SK-N-SH treated with all-trans-retinoic acid at 6 μM for 48 hours (cell line): ENCODE measurements around the gene SMYD4.
A peak's percentile ranks its signal among the peaks of the same experiment; 100 is the strongest.

ENCODE experiments used
- ATAC-seq: fragments of 200-7000 bp; cut with Tn5 transposase; 3 replicates; pipeline ENCODE4 v1.9.1; 2020; ENCODE audit warnings: mild to moderate bottlenecking, moderate library complexity
- ARNTL ChIP-seq: fragments of 450-650 bp; formaldehyde crosslinking; IDR thresholded peaks from 2 replicates; pipeline ENCODE4 v1.5.0; 2020; ENCODE audit warnings: low read depth, mild to moderate bottlenecking, moderate library complexity, borderline replicate concordance
- BACH2 ChIP-seq: fragments of 250-450 bp; sonication (Bioruptor Pico); IDR thresholded peaks from 2 replicates; pipeline ENCODE4 v1.9.0; 2021; ENCODE audit warnings: mild to moderate bottlenecking, borderline replicate concordance
- CREB5 ChIP-seq: fragments of 250-450 bp; sonication (Bioruptor Pico); IDR thresholded peaks from 2 replicates; pipeline ENCODE4 v1.5.1; 2020; ENCODE audit warnings: low read depth, mild to moderate bottlenecking, moderate library complexity
- CSDC2 ChIP-seq: fragments of 250-450 bp; sonication (Bioruptor Pico); IDR thresholded peaks from 2 replicates; pipeline ENCODE4 v1.5.0; 2020; ENCODE audit warnings: mild to moderate bottlenecking, moderate library complexity
- CSRNP3 ChIP-seq: fragments of 250-450 bp; sonication (Bioruptor Pico); IDR thresholded peaks from 2 replicates; pipeline ENCODE4 v1.5.1; 2021; ENCODE audit warnings: mild to moderate bottlenecking, moderate library complexity
- ESRRG ChIP-seq: fragments of 250-450 bp; sonication (Bioruptor Pico); IDR thresholded peaks from 2 replicates; pipeline ENCODE4 v1.6.1; 2021; ENCODE audit warnings: mild to moderate bottlenecking
- GLIS3 ChIP-seq: fragments of 250-450 bp; sonication (Bioruptor Pico); IDR thresholded peaks from 2 replicates; pipeline ENCODE4 v1.5.0; 2020; ENCODE audit warnings: mild to moderate bottlenecking, moderate library complexity
- ISL1 ChIP-seq: fragments of 250-450 bp; sonication (Bioruptor Pico); IDR thresholded peaks from 2 replicates; pipeline ENCODE4 v2.1.2; 2022; ENCODE audit warnings: mild to moderate bottlenecking, moderate library complexity
- PATZ1 ChIP-seq: fragments of 250-450 bp; sonication (Bioruptor Pico); IDR thresholded peaks from 2 replicates; pipeline ENCODE4 v1.8.0; 2020; ENCODE audit warnings: mild to moderate bottlenecking, moderate library complexity, borderline replicate concordance
- POU6F1 ChIP-seq: fragments of 250-450 bp; sonication (Bioruptor Pico); IDR thresholded peaks from 2 replicates; pipeline ENCODE4 v1.8.0; 2021; ENCODE audit warnings: low read depth, mild to moderate bottlenecking, moderate library complexity, borderline replicate concordance
- PPARA ChIP-seq: fragments of 250-450 bp; sonication (Bioruptor Pico); IDR thresholded peaks from 2 replicates; pipeline ENCODE4 v1.5.0; 2020; ENCODE audit warnings: mild to moderate bottlenecking, borderline replicate concordance
- TCF4 ChIP-seq: fragments of 250-450 bp; sonication (Bioruptor Pico); IDR thresholded peaks from 2 replicates; pipeline ENCODE4 v1.8.0; 2021; ENCODE audit warnings: mild to moderate bottlenecking, moderate library complexity, borderline replicate concordance
- TOX ChIP-seq: fragments of 250-450 bp; sonication (Bioruptor Pico); IDR thresholded peaks from 2 replicates; pipeline ENCODE4 v1.8.0; 2021; ENCODE audit warnings: mild to moderate bottlenecking, moderate library complexity, borderline replicate concordance
- ZFP3 ChIP-seq: fragments of 250-450 bp; sonication (Bioruptor Pico); IDR thresholded peaks from 2 replicates; pipeline ENCODE4 v1.5.0; 2020; ENCODE audit warnings: mild to moderate bottlenecking, moderate library complexity
- ZFP30 ChIP-seq: fragments of 450-650 bp; formaldehyde crosslinking; IDR thresholded peaks from 2 replicates; pipeline ENCODE4 v1.5.0; 2022; ENCODE audit warnings: mild to moderate bottlenecking, moderate library complexity
- ZNF565 ChIP-seq: fragments of 450-650 bp; formaldehyde crosslinking; conservative IDR thresholded peaks from 2 replicates; pipeline ENCODE4 v1.5.0; 2020; ENCODE audit warnings: low read depth, mild to moderate bottlenecking, moderate library complexity
- ZNF70 ChIP-seq: fragments of 450-650 bp; formaldehyde crosslinking; IDR thresholded peaks from 2 replicates; pipeline ENCODE4 v1.5.0; 2020; ENCODE audit warnings: mild to moderate bottlenecking, moderate library complexity
- ZNF8 ChIP-seq: fragments of 450-650 bp; formaldehyde crosslinking; IDR thresholded peaks from 2 replicates; pipeline ENCODE4 v1.5.0; 2020; ENCODE audit warnings: mild to moderate bottlenecking, moderate library complexity

Gene SMYD4

GRCh38 chr17:1754430-1755112, 75.1 kb downstream of the SMYD4 start:
- TF ChIP-seq CSRNP3 (CRISPR knock-in tag) = no peak
- TF ChIP-seq GLIS3 = no peak
- no peak for TF ChIP-seq POU6F1 (CRISPR knock-in tag)
- no peak for TF ChIP-seq CREB5 (CRISPR knock-in tag)
- TF ChIP-seq ZNF8 (CRISPR knock-in tag) = no peak
- TF ChIP-seq PATZ1 = no peak
- TF ChIP-seq ZNF70 (CRISPR knock-in tag) = no peak
- no peak for TF ChIP-seq ZFP30
- no peak; the same call in 2 of the 3 replicates for ATAC-seq

GRCh38 chr17:1753767-1754429, 75.8 kb downstream of the SMYD4 start:
- no peak for TF ChIP-seq ISL1 (CRISPR knock-in tag)
- no peak for ATAC-seq

- TF ChIP-seq ZFP30 = no peak
- ATAC-seq = peak; percentile 75
Observed at GRCh38 chr17:1752425-1753262, 77.1 kb downstream of the SMYD4 start.

GRCh38 chr17:1750628-1751027, 79.1 kb downstream of the SMYD4 start:
- ATAC-seq = no peak
- TF ChIP-seq CREB5 (CRISPR knock-in tag) (no peak), ZNF8 (CRISPR knock-in tag) (no peak), PATZ1 (no peak), CSRNP3 (CRISPR knock-in tag) (no peak), POU6F1 (CRISPR knock-in tag) (no peak), ZNF565 (CRISPR knock-in tag) (no peak), ZFP3 (CRISPR knock-in tag) (no peak), TOX (no peak), ESRRG (no peak), ARNTL (no peak), GLIS3 (no peak), CSDC2 (no peak), TCF4 (no peak), PPARA (CRISPR knock-in tag) (no peak), BACH2 (CRISPR knock-in tag) (no peak)
